ENCODE results near the gene FGF6. TPM values are rescaled to one million over a fixed set of nuclear protein-coding genes. Genes with fewer than 3 reads are reported as not detected.
"Not testable (repeated sequence)": the region's sequence is repeated elsewhere in the genome, so short reads cannot be mapped to it uniquely, and the experiment has no call there.

Gene FGF6
- not detected for polyA plus RNA-seq (2012; ENCODE audit: insufficient read depth, insufficient read length)

GRCh38 chr12:4445156-4446101 is at the start of gene FGF6:
FGF6 (minus strand) TSS chr12:4445815; CDS start chr12:4445570, 245 bp downstream.
- no peak for DNase-seq (ENCODE audit: low read depth, low spot score)
- no peak within 1 kb of the TSS for H3K4me3 ChIP-seq (ENCODE audit: low read length)

- DNase-seq (ENCODE audit: low read depth, low spot score) = no peak
Observed at GRCh38 chr12:4490973-4491372, 45.4 kb upstream of the FGF6 start.

GRCh38 chr12:4489556-4489955 is 43.9 kb upstream of the FGF6 start:
- DNase-seq (ENCODE audit: low read depth, low spot score) = no peak
- H3K4me3 ChIP-seq (ENCODE audit: low read length) = no peak overlapping the region

More at GRCh38 chr12:4490973-4491372, 45.4 kb upstream of the FGF6 start:
- no peak overlapping the region for H3K4me3 ChIP-seq (ENCODE audit: low read length)

- no peak overlapping the region for H3K4me3 ChIP-seq (ENCODE audit: low read length)
- DNase-seq (ENCODE audit: low read depth, low spot score) = no peak
Observed at GRCh38 chr12:4486980-4487379, 41.4 kb upstream of the FGF6 start.

- no peak for DNase-seq (ENCODE audit: low read depth, low spot score)
- no peak overlapping the region for H3K4me3 ChIP-seq (ENCODE audit: low read length)
Observed at GRCh38 chr12:4486049-4486699, 40.6 kb upstream of the FGF6 start.

GRCh38 chr12:4483885-4484823 is 38.5 kb upstream of the FGF6 start:
- H3K4me3 ChIP-seq (ENCODE audit: low read length) = no peak overlapping the region
- DNase-seq (ENCODE audit: low read depth, low spot score) = no peak

- no peak overlapping the region for H3K4me3 ChIP-seq (ENCODE audit: low read length)
- no peak for DNase-seq (ENCODE audit: low read depth, low spot score)
Observed at GRCh38 chr12:4482936-4483335, 37.3 kb upstream of the FGF6 start.

- DNase-seq (ENCODE audit: low read depth, low spot score) = no peak
Observed at GRCh38 chr12:4478933-4479332, 33.3 kb upstream of the FGF6 start.

GRCh38 chr12:4477129-4477528 is 31.5 kb upstream of the FGF6 start:
- H3K4me3 ChIP-seq (ENCODE audit: low read length) = no peak overlapping the region
- DNase-seq (ENCODE audit: low read depth, low spot score) = no peak

More at GRCh38 chr12:4478933-4479332, 33.3 kb upstream of the FGF6 start:
- no peak overlapping the region for H3K4me3 ChIP-seq (ENCODE audit: low read length)

- DNase-seq (ENCODE audit: low read depth, low spot score) = no peak
- no peak overlapping the region for H3K4me3 ChIP-seq (ENCODE audit: low read length)
Observed at GRCh38 chr12:4472046-4472445, 26.4 kb upstream of the FGF6 start.

GRCh38 chr12:4471256-4471655 is 25.6 kb upstream of the FGF6 start:
- DNase-seq (ENCODE audit: low read depth, low spot score) = no peak
- no peak overlapping the region for H3K4me3 ChIP-seq (ENCODE audit: low read length)

GRCh38 chr12:4468994-4469393 is 23.4 kb upstream of the FGF6 start:
- H3K4me3 ChIP-seq (ENCODE audit: low read length) = no peak overlapping the region
- DNase-seq (ENCODE audit: low read depth, low spot score) = no peak

- DNase-seq (ENCODE audit: low read depth, low spot score) = no peak
- no peak overlapping the region for H3K4me3 ChIP-seq (ENCODE audit: low read length)
Observed at GRCh38 chr12:4460761-4461160, 15.1 kb upstream of the FGF6 start.

- not testable (repeated sequence) for DNase-seq (ENCODE audit: low read depth, low spot score); H3K4me3 ChIP-seq (ENCODE audit: low read length)
Observed at GRCh38 chr12:4455849-4456248, 10.2 kb upstream of the FGF6 start.

GRCh38 chr12:4454315-4454860 is 8.8 kb upstream of the FGF6 start:
- DNase-seq (ENCODE audit: low read depth, low spot score) = no peak
- no peak overlapping the region for H3K4me3 ChIP-seq (ENCODE audit: low read length)

GRCh38 chr12:4451694-4452093 is 6.1 kb upstream of the FGF6 start:
- DNase-seq (ENCODE audit: low read depth, low spot score) = no peak

GRCh38 chr12:4450551-4451112 is 5.0 kb upstream of the FGF6 start:
- no peak for DNase-seq (ENCODE audit: low read depth, low spot score)
- no peak overlapping the region for H3K4me3 ChIP-seq (ENCODE audit: low read length)

More at GRCh38 chr12:4451694-4452093, 6.1 kb upstream of the FGF6 start:
- no peak overlapping the region for H3K4me3 ChIP-seq (ENCODE audit: low read length)

GRCh38 chr12:4449851-4450221 is 4.2 kb upstream of the FGF6 start:
- no peak overlapping the region for H3K4me3 ChIP-seq (ENCODE audit: low read length)
- DNase-seq (ENCODE audit: low read depth, low spot score) = no peak

All from Jurkat, Clone E6-1 (cell line).